ENCODE results near the gene SCAPER.

GRCh38 chr15:76386178-76386577, 519.0 kb downstream of the SCAPER start:
- TF ChIP-seq POLR2A (IDR thresholded peaks at IDR 0.05; ENCODE audit: low read length) = no peak
- no peak for TF ChIP-seq GATA1 (IDR thresholded peaks at IDR 0.05; ENCODE audit: low read depth, low read length)
